Muscle of leg (tissue), 11 donors: ENCODE data around the gene RASSF1. TPM values are rescaled to one million over a fixed set of nuclear protein-coding genes. Genes with fewer than 3 reads are reported as not detected.

ENCODE experiments used
- DNase-seq: peaks from one replicate; pipeline ENCODE4 v3.0.0; 2013
- H3K27ac ChIP-seq: one replicate; pipeline ENCODE4 v1.5.1; 2013; ENCODE audit warnings: mild to moderate bottlenecking, low read length, control low read depth
- H3K27me3 ChIP-seq: one replicate; pipeline ENCODE4 v1.6.1; 2013; ENCODE audit warnings: low read length; ENCODE audit not compliant: control insufficient read depth, insufficient read depth
- H3K36me3 ChIP-seq: one replicate; pipeline ENCODE4 v1.6.1; 2013; ENCODE audit warnings: low read length; ENCODE audit not compliant: control insufficient read depth, insufficient read depth
- H3K4me1 ChIP-seq: one replicate; pipeline ENCODE4 v1.6.1; 2013; ENCODE audit warnings: low read length; ENCODE audit not compliant: control insufficient read depth, insufficient read depth
- H3K4me3 ChIP-seq: one replicate; pipeline ENCODE4 v1.5.1; 2013; ENCODE audit warnings: low read length, control low read depth
- H3K9me3 ChIP-seq: replicated peaks from 2 replicates; pipeline ENCODE4 v1.6.1; 2013; ENCODE audit warnings: low read depth, low read length; ENCODE audit not compliant: control insufficient read depth
- WGBS: methylation state at CpG from one replicate; pipeline ENCODE4 v1.1.5; 2013; ENCODE audit warnings: missing lambda C conversion rate; ENCODE audit not compliant: insufficient coverage; 5-methylcytosine and 5-hydroxymethylcytosine counted together
- polyA plus RNA-seq, 8 donors: library from polyadenylated mRNA; unstranded; fragments of 120-200 nt; gene quantifications; one replicate each; pipeline versions ENCODE4 v1.2.1 to v1.2.3, GENCODE V29; 2013; ENCODE audit warnings: inconsistent platforms in 1 of 8, low replicate concordance in 1 of 8; ENCODE audit not compliant: insufficient read length in 8 of 8, insufficient read depth in 1 of 8
- total RNA-seq: library from RNA; stranded (reverse); fragments of 120-200 nt; gene quantifications from one replicate; pipeline ENCODE4 v1.2.4, GENCODE V29; 2013

RASSF1 gene
- total and polyA plus RNA-seq, 9 donors = 33.9 to 47.7 (median 38.8) TPM

DNA sequence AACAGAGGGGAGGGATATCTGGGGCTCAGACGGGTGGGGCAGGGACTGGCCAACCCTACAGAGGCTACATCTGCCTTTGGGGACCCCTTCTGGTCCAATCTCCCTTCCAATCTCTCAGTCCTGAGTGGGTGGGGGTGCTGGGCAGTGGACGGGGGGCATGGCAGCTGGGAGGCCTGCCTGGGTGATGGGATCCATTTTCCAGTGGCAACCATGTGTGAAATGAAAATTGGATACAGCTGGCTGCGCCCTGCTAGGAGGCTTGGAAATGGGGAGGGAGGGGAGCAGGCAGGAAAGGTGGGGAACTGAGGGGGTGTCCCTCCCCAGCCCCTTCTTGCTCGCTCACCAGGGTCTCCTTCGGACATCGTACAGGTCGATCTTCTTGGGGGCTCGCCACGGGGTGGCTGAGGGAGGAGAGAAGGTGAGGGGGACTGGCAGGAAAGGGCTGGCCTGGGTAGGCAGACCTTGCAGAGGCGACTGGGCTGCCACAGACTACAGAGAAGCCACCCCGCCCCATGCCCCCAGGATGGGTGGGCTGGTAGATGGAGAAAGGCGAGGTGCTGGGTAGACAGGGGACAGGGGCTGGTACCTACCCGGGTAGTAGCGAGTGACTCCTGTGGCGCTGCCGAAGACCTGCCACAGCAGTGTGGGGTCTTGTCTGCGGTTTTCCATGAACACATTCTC lies 39.9 kb upstream of the RASSF1 start:
- H3K27ac ChIP-seq = no peak overlapping the region
- peaks cover 21% of the 10 kb centered on the region for H3K4me1 ChIP-seq
- WGBS = 76% methylated on average over 14 of the region's 17 CpGs

DNA sequence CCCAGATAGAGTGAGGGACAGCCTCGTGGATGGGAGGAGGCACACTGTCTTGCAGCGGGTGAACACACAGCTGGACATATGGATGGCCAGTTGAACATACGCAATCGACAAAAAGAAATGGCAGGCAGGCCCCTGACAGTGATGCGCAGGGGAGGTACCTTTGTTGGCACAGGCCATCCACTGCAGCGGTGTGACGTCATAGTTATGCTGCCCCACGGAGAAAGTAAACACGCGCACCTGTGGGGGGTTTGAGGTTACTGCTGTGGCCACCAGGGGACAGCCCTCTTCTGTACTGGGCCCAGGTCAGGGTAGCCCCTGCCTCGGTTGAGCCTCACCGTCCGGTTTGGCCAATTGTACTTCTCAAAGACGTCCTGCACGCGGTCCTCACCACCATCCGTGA lies 38.1 kb upstream of the RASSF1 start:
- 85% methylated on average over 16 of the region's 17 CpGs for WGBS
- H3K27ac ChIP-seq = no peak overlapping the region
- H3K36me3 ChIP-seq = no peaks in the 10 kb centered on the region
- H3K27me3 ChIP-seq = no peaks in the 10 kb centered on the region
- H3K4me1 ChIP-seq = peaks cover 21% of the 10 kb centered on the region
- H3K4me3 ChIP-seq = no peak overlapping the region
- H3K9me3 ChIP-seq = no peaks in the 10 kb centered on the region
- no peak for DNase-seq

More for the DNA sequence above, 39.9 kb upstream of the RASSF1 start:
- H3K27me3 ChIP-seq = no peaks in the 10 kb centered on the region
- no peaks in the 10 kb centered on the region for H3K9me3 ChIP-seq
- no peak overlapping the region for H3K4me3 ChIP-seq
- H3K36me3 ChIP-seq = no peaks in the 10 kb centered on the region
- DNase-seq = no peak

DNA sequence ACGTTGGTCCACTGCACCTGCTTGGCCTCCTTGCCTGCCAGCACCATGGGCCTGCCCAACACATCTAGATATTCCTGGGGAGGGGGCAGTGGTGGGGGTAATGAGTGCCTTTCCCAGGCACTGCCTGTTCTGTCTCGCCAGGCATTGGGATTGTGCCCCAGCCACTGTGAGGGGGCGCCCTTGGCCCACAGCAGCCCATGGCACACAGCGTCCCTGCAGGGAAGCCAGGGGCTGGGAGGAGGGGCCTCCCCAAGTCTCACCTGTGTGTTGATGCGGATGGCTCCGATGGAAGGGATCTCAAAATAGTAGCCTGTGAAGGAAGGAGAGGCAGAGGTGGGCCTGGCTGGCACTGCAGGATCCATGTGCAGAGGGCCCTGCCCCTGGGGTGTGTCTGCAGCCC lies 37.4 kb upstream of the RASSF1 start:
- no peak overlapping the region for H3K27ac ChIP-seq
- H3K9me3 ChIP-seq = no peaks in the 10 kb centered on the region
- H3K27me3 ChIP-seq = no peaks in the 10 kb centered on the region
- no peaks in the 10 kb centered on the region for H3K36me3 ChIP-seq
- H3K4me1 ChIP-seq = peaks cover 18% of the 10 kb centered on the region
- DNase-seq = no peak
- 78% methylated on average over 4 of the region's 6 CpGs for WGBS
- no peak overlapping the region for H3K4me3 ChIP-seq

DNA sequence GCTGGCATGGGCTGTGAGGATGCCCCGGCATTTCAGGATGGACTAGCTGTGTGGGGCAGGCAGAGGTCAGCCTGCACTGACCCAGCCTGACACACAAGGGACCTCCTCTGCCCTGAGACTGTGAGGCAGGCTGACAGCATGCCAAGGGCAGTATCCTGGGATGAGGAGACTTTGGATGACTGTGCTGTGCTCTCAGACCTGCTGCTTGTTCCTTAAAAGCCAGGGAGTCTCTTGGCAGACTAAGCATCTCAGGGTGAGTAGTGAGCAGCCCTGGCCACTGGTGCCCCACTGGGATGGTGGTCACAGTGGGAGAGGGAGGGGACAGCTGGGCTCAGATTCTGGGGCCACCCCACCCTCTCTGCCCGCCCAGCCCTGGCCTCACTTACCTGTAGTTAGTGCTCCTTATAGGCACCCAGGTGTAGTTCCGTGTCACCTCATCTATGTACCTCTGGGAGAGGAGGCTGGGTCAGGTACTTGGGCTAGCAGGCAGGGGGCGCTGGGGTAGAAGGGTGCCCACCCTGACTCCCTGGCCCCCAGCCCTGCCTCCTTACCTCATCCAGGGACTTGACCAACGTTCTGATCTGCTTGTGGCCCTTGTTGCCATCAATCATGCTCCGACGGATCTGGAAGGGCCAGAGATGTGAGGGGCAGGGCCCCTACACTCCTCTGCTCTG lies 34.8 kb upstream of the RASSF1 start:
- Histone ChIP-seq H3K4me1 (peaks cover 19% of the 10 kb centered on the region), H3K36me3 (no peaks in the 10 kb centered on the region), H3K27ac (no peak overlapping the region), H3K9me3 (no peaks in the 10 kb centered on the region), H3K27me3 (no peaks in the 10 kb centered on the region), H3K4me3 (no peak overlapping the region)
- DNase-seq = no peak
- 48% methylated on average over 5 of the region's 7 CpGs for WGBS

DNA sequence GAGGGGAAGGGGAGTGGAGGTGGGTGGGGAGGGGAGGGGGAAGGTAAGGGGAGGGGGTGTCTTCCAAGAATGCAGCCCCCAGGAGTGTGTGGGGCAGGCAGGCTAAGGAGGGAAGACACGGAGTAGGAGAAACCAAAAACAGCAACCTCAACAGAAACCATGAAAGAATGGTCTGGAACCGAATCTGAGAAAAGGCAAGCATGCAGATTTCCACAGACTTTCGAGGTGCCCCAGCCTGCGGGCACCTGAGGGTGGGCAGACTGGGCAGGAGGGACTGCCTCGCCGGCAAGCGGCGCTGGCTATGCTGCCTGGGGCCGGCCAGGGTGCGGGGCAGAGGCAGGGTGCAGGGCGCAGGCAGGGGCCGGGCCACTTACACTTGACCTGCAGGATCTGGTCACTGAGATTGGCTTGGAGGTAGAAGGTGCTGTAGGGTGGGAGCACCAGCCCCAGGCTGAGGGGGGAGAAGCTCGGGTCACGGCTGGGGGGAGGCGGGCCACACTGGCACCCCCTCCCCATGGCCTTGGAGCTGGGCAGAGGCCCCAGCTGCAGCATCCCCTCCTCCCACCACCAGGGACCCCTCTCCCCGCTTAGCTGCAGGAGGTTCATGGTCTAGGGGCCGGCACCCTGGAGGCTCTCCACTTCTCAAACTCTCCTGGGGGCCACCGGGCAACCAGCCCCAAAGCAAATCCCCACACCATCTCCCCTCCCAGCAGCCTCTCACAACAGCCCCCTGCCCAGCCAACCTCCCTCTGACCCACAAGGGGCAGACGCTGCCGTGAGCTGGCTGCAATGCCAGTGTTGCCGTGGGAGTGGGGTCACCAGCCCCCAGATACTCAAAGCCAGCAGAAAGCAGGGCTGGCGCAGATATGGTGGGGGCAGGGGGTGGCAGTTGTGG lies 34.0 kb upstream of the RASSF1 start:
- H3K9me3 ChIP-seq = no peaks in the 10 kb centered on the region
- no peak overlapping the region for H3K27ac ChIP-seq
- no peak overlapping the region for H3K4me3 ChIP-seq

DNA sequence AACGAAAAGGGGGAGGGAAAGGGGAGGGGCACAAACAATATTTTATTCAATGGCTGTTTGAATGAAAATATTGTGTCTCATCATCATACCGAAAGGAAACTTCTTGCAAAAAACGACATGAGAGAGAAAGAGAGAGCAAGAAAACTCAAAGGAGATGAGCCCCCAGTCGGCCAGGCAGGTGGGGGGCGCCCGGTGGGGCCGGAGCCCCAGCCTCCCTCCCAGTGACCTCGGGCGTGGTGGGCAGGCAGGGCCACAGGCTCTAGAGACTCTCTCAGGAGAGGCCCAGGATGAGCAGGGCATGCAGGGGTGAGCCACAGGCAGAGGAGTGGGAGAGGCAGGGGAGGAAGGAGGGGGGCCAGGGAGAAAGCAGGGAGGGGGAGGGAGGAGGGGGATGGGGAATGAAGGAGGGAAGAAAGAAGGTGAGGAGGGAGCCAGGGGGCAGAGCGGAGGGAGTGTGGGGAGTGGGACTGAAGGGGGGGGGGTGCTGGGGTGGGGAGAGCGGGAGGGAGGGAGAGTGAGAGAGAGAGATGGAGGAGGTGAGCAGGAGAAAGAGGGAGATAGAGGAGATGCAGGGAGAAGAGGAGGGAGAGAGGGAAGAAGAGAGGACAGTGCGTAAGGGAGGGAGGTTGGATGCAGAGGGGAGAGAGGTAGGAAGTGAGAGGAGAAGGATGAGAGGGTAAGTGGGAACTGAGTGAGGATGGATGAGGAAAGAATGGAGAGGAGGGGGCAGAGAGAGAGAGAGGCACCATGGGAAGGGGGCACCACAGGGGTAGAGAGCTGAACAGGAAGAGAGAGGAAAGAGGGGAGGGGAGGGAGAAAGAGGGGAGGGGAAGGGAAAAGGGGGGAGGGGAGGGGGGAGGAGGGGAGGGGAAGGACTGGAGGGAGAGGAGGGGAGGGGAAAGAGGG lies 32.8 kb upstream of the RASSF1 start:
- H3K36me3 ChIP-seq = no peaks in the 10 kb centered on the region
- DNase-seq = no peak
- H3K27ac ChIP-seq = no peak overlapping the region
- no peak overlapping the region for H3K4me3 ChIP-seq
- H3K4me1 ChIP-seq = peaks cover 22% of the 10 kb centered on the region
- WGBS = 48% methylated on average over 9 of the region's 12 CpGs
- H3K9me3 ChIP-seq = no peaks in the 10 kb centered on the region
- H3K27me3 ChIP-seq = no peaks in the 10 kb centered on the region

More for the DNA sequence above, 34.0 kb upstream of the RASSF1 start:
- no peak for DNase-seq
- Histone ChIP-seq H3K27me3 (no peaks in the 10 kb centered on the region), H3K4me1 (peaks cover 15% of the 10 kb centered on the region), H3K36me3 (no peaks in the 10 kb centered on the region)
- 74% methylated on average over 15 of the region's 22 CpGs for WGBS

DNA sequence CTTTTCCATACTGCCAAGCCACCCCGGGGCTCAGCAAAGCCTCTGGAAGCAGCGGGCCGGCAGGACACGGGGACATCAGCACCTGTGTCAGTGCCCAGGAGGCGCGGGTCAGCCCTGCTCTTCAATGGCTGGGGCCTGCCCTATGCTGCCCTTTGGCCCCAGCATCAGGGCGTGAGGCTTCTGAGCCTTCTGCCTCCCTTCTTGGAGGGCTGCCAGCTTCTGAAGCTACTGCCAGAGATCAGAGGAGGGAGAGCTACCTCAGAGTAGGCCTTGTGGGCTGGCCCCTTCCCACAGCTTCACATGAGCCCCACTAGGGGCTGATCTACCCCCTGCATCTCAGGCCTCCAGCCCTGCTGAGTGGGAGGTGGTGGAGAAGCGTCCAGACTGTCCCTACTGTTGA lies 31.7 kb upstream of the RASSF1 start:
- Histone ChIP-seq H3K4me3 (no peak overlapping the region), H3K4me1 (peaks cover 32% of the 10 kb centered on the region), H3K9me3 (no peaks in the 10 kb centered on the region), H3K27ac (no peak overlapping the region), H3K36me3 (no peaks in the 10 kb centered on the region), H3K27me3 (no peaks in the 10 kb centered on the region)
- 54% methylated on average over 4 of the region's 8 CpGs for WGBS
- peak; percentile 44 for DNase-seq

DNA sequence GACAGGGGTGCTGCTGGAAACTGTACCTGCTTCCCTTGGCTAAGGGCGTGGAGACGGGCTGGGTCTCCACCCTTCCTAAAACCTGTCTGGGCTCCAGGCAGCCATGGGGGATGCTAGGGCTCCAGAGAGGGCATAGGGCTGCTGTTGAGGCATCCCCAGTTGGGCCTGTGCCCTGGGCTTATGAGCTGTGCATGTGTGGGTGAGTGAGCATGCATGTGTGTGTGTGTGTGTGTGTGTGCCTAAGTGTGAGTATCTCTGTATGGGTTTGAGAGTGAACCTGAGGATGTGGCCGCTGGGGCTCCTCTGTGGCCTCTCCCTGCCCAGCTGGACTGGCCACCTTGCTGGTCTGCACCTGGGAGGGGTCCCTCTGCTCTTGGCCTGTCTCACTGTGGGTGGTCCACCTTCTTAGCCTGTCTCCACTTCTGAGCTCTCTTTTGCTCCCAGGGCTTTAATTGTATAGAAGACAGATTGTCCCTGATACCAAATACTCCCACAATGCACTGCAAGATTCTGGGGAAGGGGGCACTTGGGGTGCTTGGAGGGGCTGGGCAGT lies 30.6 kb upstream of the RASSF1 start:
- Histone ChIP-seq H3K9me3 (no peaks in the 10 kb centered on the region), H3K4me1 (peaks cover 40% of the 10 kb centered on the region), H3K36me3 (no peaks in the 10 kb centered on the region), H3K4me3 (no peak overlapping the region), H3K27ac (no peak overlapping the region), H3K27me3 (no peaks in the 10 kb centered on the region)
- 74% methylated on average over 2 of the region's 3 CpGs for WGBS
- DNase-seq = no peak

DNA sequence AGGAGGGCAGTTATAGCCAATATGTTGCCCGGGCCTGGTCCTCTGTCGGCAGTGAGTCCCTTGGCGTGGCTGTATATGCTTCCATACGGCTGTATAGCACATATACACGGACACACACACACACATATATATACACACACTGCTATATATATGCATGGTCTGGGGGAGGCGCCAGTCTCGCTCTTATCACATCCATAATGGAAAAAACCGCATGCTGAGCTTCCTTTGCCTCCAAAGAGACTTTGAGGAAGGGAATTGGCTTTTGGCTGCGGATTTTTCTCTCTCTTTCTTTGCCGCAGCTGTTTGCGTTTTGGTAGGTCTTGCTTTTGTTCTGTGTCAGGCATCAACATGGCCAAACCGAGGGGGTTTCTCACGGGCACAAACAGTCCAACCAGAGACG lies 30.0 kb upstream of the RASSF1 start:
- H3K36me3 ChIP-seq = no peaks in the 10 kb centered on the region
- DNase-seq = peak; percentile 88
- 37% methylated on average over 4 of the region's 14 CpGs for WGBS

More for the DNA sequence above, 30.0 kb upstream of the RASSF1 start:
- Histone ChIP-seq H3K27ac (no peak overlapping the region), H3K9me3 (no peaks in the 10 kb centered on the region), H3K27me3 (peaks cover under 1% of the 10 kb centered on the region), H3K4me3 (no peak overlapping the region), H3K4me1 (peaks cover 41% of the 10 kb centered on the region)
